ENCODE results near the gene TYW1B. TPM values are rescaled to one million over a fixed set of nuclear protein-coding genes. Genes with fewer than 3 reads are reported as not detected.
"Not testable (repeated sequence)": the region's sequence is repeated elsewhere in the genome, so short reads cannot be mapped to it uniquely, and the experiment has no call there.

TYW1B gene
- total RNA-seq = 1 to 10 TPM; 2.3 to 6.2 (median 3.2) TPM

GRCh38 chr7:72827839-72828591, at the start of gene TYW1B:
Gene TYW1B, minus strand, starts transcription at chr7:72828200. Its CDS starts 125 bp downstream, at chr7:72828075.
- peak within 1 kb of the TSS; percentile 91 for H3K4me3 Mint-ChIP-seq
- DNase-seq (peak; percentile 96), ATAC-seq (peak; percentile 92 to 93)
- H3K4me1 Mint-ChIP-seq (ENCODE audit: low read depth) = peaks cover 23% of the 10 kb centered on the region
- not testable (repeated sequence) for H3K27me3 Mint-ChIP-seq (ENCODE audit: low read depth); H3K9me3 Mint-ChIP-seq
- H3K36me3 Mint-ChIP-seq (ENCODE audit: insufficient read depth) = peaks cover 11% of the 10 kb centered on the region

DNA sequence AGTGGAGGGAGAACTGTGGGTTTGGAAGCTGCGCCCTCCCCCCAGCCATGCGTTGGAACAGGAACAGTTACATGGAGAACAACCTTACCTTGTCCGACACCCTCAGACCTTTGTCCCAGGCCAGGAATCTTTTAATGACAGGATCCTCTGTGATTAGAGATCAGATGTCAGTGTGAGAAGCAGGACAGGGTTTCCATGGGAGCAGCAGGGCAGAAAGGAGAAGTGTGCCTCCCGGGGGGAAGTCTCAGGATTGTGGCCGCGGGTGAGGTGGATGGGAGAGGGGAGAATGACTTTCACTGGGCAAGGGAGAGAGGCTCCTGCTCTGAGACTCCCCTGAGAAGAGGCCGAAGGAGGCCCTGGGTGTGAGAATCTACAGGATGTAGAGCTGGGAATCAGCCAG, 39.6 kb upstream of the TYW1B start:
- H3K4me3 Mint-ChIP-seq; H3K9me3 Mint-ChIP-seq; H3K4me1 Mint-ChIP-seq (ENCODE audit: low read depth); H3K36me3 Mint-ChIP-seq (ENCODE audit: insufficient read depth); DNase-seq; ATAC-seq; H3K27me3 Mint-ChIP-seq (ENCODE audit: low read depth): not testable (repeated sequence)

DNA sequence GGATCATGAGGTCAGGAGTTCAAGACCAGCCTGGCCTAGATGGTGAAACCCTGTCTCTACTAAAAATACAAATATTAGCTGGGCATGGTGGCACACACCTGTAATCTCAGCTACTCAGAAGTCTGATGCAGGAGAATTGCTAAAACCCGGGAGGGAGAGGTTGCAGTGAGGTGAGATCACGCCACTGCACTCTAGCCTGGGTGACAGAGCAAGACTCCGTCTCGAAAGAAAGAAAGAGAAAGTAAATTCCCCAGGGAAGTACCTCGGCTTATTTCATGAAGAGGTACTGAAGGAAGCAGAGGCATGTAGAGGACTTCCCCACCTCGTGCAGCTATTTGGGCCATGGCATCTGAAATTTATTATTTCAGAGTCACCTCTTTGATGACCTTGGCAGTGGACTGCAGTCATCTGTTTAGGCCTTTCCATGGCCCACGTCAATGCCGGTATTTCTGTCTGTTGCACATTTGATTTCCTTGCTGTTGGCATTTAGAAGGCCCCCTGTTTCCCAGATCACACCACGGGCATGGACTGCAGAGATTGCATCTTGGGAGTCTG, 30.9 kb upstream of the TYW1B start:
- H3K36me3 Mint-ChIP-seq (ENCODE audit: insufficient read depth); H3K4me3 Mint-ChIP-seq; H3K4me1 Mint-ChIP-seq (ENCODE audit: low read depth); H3K27me3 Mint-ChIP-seq (ENCODE audit: low read depth); DNase-seq; ATAC-seq; H3K9me3 Mint-ChIP-seq: not testable (repeated sequence)

- not testable (repeated sequence) for DNase-seq; H3K9me3 Mint-ChIP-seq; H3K36me3 Mint-ChIP-seq (ENCODE audit: insufficient read depth); H3K4me1 Mint-ChIP-seq (ENCODE audit: low read depth); ATAC-seq; H3K27me3 Mint-ChIP-seq (ENCODE audit: low read depth); H3K4me3 Mint-ChIP-seq
These were observed 29.9 kb upstream of the TYW1B start for GRCh38 chr7:72857925-72858324.

DNA sequence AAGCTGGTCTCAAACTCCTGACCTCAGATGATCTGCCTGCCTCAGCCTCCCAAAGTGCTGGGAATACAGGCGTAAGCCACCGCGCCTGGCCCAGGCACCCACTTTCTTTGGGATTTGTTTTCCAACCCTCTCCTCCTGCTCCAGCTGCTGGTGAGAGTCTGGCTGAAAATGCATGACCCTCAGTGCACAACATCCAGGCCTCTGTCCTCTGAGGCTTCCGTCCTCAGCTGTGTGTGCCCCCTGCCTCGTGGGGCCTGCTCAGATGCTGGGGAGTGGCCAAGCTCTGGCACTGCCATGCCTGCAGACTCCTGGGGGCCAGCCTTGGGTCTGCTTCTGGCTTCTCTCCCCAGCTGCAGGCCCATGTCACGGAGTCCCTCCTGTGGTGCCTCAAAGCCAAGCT, 27.3 kb upstream of the TYW1B start:
- not testable (repeated sequence) for DNase-seq; H3K9me3 Mint-ChIP-seq; H3K4me1 Mint-ChIP-seq (ENCODE audit: low read depth); H3K36me3 Mint-ChIP-seq (ENCODE audit: insufficient read depth); ATAC-seq; H3K27me3 Mint-ChIP-seq (ENCODE audit: low read depth); H3K4me3 Mint-ChIP-seq

DNA sequence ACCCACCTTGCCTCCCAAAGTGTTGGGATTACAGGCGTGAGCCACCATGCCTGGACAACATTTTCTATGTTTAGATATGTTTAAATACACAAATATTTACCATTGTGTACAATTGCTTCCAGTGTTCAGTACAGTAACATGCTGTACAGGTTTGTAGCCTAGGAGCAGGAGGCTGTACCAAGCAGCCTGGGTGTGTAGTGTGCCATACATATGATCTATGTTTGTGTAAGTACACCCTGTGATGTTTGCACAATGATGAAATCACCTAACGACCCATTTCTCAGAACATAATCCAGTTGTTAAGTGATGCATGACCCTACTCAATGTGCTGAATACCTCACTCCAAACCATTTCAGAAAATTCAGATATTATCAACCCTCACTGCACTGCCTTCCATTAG, 24.9 kb upstream of the TYW1B start:
- not testable (repeated sequence) for DNase-seq; H3K27me3 Mint-ChIP-seq (ENCODE audit: low read depth); H3K4me1 Mint-ChIP-seq (ENCODE audit: low read depth); H3K4me3 Mint-ChIP-seq; ATAC-seq; H3K9me3 Mint-ChIP-seq; H3K36me3 Mint-ChIP-seq (ENCODE audit: insufficient read depth)

GRCh38 chr7:72850746-72851145, 22.7 kb upstream of the TYW1B start:
- DNase-seq; H3K27me3 Mint-ChIP-seq (ENCODE audit: low read depth); H3K4me1 Mint-ChIP-seq (ENCODE audit: low read depth); ATAC-seq; H3K4me3 Mint-ChIP-seq; H3K9me3 Mint-ChIP-seq; H3K36me3 Mint-ChIP-seq (ENCODE audit: insufficient read depth): not testable (repeated sequence)

DNA sequence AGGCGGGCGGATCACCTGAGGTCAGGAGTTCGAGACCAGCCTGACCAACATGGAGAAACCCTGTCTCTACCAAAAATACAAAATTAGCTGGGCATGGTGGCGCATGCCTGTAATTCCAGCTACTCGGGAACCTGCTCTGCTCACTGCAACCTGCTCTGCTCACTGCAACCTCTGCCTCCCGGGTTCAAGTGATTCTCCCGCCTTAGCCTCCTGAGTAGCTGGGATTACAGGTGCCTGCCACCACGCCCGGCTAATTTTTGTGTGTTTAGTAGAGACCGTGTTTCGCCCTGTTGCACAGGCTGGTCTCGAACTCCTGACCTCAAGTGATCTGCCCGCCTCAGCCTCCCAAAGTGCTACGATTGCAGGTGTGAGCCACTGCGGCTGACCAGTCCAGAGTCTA, 16.1 kb upstream of the TYW1B start:
- not testable (repeated sequence) for H3K4me1 Mint-ChIP-seq (ENCODE audit: low read depth); H3K4me3 Mint-ChIP-seq; H3K27me3 Mint-ChIP-seq (ENCODE audit: low read depth); DNase-seq; ATAC-seq
- Mint-ChIP-seq H3K9me3 (peaks cover 16% of the 10 kb centered on the region), H3K36me3 (ENCODE audit: insufficient read depth) (peaks cover 12% of the 10 kb centered on the region)

GRCh38 chr7:72843166-72843565, 15.2 kb upstream of the TYW1B start:
- not testable (repeated sequence) for DNase-seq; H3K4me3 Mint-ChIP-seq; H3K4me1 Mint-ChIP-seq (ENCODE audit: low read depth); ATAC-seq; H3K27me3 Mint-ChIP-seq (ENCODE audit: low read depth)
- Mint-ChIP-seq H3K36me3 (ENCODE audit: insufficient read depth) (peaks cover 15% of the 10 kb centered on the region), H3K9me3 (peaks cover 16% of the 10 kb centered on the region)

GRCh38 chr7:72840966-72841511, 13.0 kb upstream of the TYW1B start:
- ATAC-seq; H3K27me3 Mint-ChIP-seq (ENCODE audit: low read depth); H3K4me3 Mint-ChIP-seq; DNase-seq; H3K4me1 Mint-ChIP-seq (ENCODE audit: low read depth): not testable (repeated sequence)
- H3K36me3 Mint-ChIP-seq (ENCODE audit: insufficient read depth) = peaks cover 27% of the 10 kb centered on the region
- peaks cover 13% of the 10 kb centered on the region for H3K9me3 Mint-ChIP-seq

DNA sequence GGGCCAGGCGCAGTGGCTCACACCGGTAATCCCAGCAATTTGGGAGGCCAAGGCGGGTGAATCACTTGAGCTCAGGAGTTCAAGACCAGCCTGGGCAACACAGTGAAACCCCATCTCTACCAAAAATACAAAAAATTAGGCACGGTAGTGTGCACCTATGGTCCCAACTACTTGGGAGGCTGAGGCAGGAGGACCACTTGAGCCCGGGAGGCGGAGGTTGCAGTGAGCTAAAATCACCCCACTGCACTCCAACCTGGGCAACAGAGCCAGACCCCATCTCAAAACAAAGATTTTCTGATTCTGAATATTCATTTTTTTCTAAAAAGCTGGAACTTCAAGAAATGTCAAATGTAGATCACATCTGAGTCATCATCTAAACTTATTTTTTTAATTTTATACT, 10.3 kb upstream of the TYW1B start:
- not testable (repeated sequence) for DNase-seq; ATAC-seq; H3K4me1 Mint-ChIP-seq (ENCODE audit: low read depth); H3K4me3 Mint-ChIP-seq; H3K27me3 Mint-ChIP-seq (ENCODE audit: low read depth)
- peaks cover 13% of the 10 kb centered on the region for H3K9me3 Mint-ChIP-seq
- peaks cover 28% of the 10 kb centered on the region for H3K36me3 Mint-ChIP-seq (ENCODE audit: insufficient read depth)

DNA sequence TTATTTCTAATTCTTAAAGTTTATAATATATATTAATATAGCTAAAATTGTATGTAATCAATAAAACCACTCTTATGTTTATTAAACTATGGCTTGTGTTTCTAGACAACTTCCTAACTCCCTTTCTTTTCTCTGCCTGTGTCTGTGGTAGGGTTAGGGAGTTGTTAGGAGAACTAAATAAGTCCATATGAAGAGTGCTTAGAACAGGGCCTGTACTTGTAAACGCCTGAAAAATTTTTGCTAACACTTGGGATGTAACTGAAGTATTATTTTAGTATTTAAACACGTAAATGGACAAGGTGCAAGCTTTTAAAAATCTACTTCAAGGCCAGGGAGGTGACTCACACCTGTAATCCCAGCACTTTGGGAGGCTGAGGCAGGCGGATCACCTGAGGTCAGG, 9.3 kb upstream of the TYW1B start:
- Mint-ChIP-seq H3K4me1 (ENCODE audit: low read depth) (peaks cover 12% of the 10 kb centered on the region), H3K36me3 (ENCODE audit: insufficient read depth) (peaks cover 36% of the 10 kb centered on the region), H3K9me3 (peaks cover 13% of the 10 kb centered on the region)
- not testable (repeated sequence) for H3K4me3 Mint-ChIP-seq; ATAC-seq; DNase-seq; H3K27me3 Mint-ChIP-seq (ENCODE audit: low read depth)

- H3K4me1 Mint-ChIP-seq (ENCODE audit: low read depth) = peaks cover 25% of the 10 kb centered on the region
- DNase-seq; H3K27me3 Mint-ChIP-seq (ENCODE audit: low read depth); H3K9me3 Mint-ChIP-seq; ATAC-seq: not testable (repeated sequence)
- peak overlapping the region; percentile 91 for H3K4me3 Mint-ChIP-seq
- peaks cover 13% of the 10 kb centered on the region for H3K36me3 Mint-ChIP-seq (ENCODE audit: insufficient read depth)
These were observed 2.6 kb upstream of the TYW1B start for GRCh38 chr7:72830567-72830966.

- peaks cover 13% of the 10 kb centered on the region for H3K36me3 Mint-ChIP-seq (ENCODE audit: insufficient read depth)
- peaks cover 25% of the 10 kb centered on the region for H3K4me1 Mint-ChIP-seq (ENCODE audit: low read depth)
- ATAC-seq (peak; percentile 38 to 41), DNase-seq (peak; percentile 15)
- H3K9me3 Mint-ChIP-seq; H3K27me3 Mint-ChIP-seq (ENCODE audit: low read depth): not testable (repeated sequence)
- peak overlapping the region; percentile 91 for H3K4me3 Mint-ChIP-seq
These were observed 1.8 kb upstream of the TYW1B start for GRCh38 chr7:72829687-72830354.
